HuH-7 (cell line): ENCODE measurements around the gene PLEKHM3.
"Not testable (repeated sequence)": the region's sequence is repeated elsewhere in the genome, so short reads cannot be mapped to it uniquely, and the experiment has no call there.

Experiments used
- DNase-seq: peaks from one replicate; pipeline ENCODE4 v3.0.0; 2011; ENCODE audit warnings: low spot score

The PLEKHM3 gene

DNA sequence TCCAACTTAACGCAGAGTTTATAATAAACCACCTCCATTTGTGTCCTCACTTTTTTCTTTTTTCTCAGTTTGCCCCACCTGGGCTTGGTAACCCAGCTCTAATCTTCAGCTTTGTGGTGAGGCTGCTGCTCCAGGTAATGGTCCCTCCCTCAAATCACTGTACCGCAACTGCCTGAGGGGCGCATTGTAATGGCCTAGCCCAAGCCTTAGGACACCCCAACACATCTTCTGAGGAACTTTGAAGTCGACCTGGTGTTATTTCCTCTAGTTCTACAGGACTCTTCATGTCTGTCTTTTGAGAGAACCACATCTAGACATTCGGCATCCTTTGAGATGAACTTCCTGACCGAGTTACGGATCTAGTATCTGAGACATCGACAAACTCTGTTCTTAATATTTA, 99.7 kb downstream of the PLEKHM3 start:
- no peak for DNase-seq

GRCh38 chr2:207921606-207922005, 103.7 kb downstream of the PLEKHM3 start:
- no peak for DNase-seq

DNA sequence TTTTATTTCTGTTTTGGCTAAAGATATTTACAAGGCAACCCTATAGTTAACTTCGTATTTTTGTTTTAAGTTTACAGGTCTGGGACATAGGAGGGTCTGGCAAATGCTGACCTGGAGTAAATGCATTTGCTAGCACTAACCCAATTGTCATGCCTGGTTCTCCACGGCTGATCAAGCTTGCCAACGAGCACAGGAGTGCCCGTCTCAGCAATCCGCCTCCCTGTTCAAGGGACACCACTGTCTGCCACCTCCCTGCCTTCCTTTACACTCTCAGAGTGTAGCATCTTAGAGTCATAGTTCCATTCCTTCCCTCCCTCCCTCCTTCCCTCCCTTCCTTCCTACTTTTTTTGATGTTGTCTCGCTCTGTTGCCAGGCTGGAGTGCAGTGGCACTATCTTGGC, 104.6 kb downstream of the PLEKHM3 start:
- DNase-seq = no peak

DNA sequence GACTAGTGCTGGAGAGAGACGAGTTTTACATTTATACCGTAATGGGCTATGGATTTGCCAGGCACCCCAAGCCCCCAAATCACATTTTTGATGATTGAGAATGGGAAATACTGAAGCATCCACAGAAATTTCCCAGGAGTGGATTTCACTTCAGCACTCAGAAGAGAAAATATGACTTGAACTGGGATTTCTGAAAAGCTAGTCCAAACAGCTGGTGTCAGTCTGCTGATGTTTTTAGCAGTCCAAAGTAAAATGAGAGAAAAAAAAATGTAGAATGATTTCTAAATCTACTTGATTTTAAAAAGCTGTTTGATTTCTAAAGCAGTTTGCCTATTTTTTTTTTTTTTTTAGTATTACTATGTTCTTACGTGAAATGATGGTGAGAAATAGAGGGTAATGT, 105.0 kb downstream of the PLEKHM3 start:
- no peak for DNase-seq

DNA sequence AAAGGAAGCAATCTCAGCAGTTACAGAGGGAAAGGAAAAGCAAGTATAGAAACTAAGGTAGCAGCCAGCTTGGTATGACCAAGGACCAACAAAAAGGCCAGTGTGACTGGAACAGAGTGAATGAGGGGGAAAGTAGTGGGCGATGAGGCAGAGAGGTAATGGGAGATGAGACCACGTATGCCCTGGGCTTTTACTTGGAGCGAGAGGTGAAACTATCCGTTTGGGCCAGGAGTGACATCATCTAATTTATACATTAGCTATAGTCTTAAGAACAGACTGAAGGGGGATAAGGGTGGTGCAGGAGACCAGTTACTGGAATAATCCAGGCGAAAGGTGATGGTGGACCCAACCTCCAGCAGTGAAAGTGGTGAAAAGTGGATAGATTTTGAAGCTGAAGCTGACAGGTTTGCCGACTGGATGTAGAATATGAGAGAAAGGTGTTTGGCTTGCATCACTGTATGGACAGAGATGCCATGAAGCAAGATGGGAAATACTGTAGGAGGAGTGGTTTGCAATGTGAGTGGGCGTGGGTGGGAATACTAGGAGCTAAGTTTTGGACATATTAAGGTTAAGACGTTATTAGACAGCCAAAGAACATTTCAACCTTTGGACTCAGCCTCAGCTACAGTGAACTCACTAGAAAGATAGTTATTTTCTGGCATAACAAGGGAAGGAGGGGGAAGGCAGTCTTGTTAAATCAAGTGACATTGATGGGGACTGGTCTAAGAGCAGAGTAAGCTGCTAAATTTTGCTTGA, 106.0 kb downstream of the PLEKHM3 start:
- DNase-seq = no peak

DNA sequence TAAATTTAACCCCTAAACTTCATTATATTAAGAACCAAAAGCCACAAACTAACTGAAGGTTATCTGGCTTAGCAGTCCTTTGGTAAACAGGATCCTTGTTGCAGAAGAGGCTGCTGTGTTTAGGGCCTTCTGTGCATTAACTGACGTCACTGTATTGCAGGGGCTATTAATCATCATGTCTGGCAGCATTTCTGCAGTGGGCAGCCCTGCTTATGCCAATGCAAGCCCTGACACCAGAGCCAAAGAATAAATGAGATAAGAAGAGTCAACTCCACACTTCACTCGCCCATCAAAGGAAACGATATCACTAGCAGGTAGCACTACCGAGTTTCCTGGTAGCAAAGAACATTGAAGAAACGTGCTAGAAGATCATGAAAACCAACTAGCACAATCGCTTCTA, 110.6 kb downstream of the PLEKHM3 start:
- DNase-seq = no peak

GRCh38 chr2:207913772-207914358, 111.5 kb downstream of the PLEKHM3 start:
- no peak for DNase-seq

GRCh38 chr2:207911856-207912255, 113.5 kb downstream of the PLEKHM3 start:
- no peak for DNase-seq

DNA sequence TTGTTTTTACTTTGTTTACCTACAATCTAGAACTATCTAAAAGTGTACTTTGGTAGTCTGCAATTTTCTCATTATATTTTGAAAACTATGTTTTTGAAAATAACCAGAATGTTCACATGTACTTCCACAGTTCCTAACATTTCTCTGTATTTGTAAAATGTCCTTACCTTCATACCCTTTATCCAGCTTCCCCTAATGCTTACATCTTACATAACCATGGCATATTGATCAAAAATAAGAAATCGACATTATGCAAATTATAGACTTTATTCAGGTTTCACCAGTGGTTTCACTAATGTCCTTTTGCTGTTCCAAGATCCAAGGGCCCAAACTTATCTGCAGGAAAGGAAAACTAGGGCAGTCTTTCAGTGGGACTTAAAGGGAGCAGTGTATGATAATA, 114.1 kb downstream of the PLEKHM3 start:
- no peak for DNase-seq

DNA sequence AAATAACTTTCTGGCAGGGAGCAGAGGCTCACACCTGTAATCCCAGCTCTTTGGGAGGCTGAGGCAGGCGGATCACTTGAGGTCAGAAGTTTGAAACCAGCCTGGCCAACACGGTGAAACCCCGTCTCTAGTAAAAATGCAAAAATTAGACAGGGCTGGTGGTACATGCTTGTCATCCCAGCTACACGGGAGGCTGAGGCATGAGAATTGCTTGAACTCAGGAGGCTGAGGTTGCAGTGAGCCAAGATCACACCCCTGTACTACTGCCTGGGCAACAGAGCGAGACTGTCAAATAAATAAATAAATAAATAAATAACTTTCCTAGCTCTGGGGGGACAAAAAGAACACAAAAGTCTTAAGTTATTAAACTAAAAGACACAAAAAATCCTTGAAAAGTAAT, 118.8 kb downstream of the PLEKHM3 start:
- DNase-seq = not testable (repeated sequence)

- DNase-seq = no peak
Observed at GRCh38 chr2:207905546-207905945, 119.8 kb downstream of the PLEKHM3 start.

DNA sequence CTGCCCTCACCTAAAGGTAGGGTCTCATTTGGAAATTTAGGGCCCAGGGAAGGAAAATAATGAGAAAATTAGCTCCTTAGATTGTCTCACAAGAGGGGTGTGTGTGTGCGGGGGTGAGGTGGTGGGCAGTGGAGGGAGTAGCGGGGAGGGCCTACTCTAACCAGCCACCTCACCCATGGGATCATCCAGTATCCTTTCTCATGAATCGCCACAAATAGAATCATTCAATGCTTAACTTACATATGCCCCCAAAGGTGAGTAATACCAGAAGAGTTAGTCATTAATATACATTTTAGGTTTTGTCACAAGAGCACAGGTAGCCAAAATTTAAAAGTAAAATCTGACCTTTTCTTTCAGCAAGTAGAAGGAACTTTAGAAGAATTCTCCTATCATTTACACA, 122.1 kb downstream of the PLEKHM3 start:
- no peak for DNase-seq

- no peak for DNase-seq
Observed at GRCh38 chr2:207902821-207903220, 122.5 kb downstream of the PLEKHM3 start.

DNA sequence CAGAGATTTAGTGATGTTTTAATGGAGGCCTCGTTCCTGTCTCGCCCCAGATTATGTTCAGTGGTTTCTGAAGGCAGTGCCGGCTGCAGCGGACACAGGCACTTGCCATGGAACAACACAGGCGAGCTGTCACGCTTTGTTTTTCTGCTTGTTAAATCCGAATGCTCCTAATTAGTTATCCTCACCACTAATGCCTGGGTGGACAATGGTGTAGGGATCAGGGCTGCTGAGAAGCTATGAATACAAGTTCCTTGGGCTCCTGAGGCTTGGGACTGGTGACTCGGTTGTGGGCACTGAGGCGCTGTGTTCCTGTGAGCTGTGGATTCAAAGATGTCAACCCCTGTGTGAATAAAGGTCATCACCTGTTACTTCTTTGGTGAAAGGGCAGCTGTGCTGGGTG, 123.5 kb downstream of the PLEKHM3 start:
- no peak for DNase-seq

- DNase-seq = no peak
Observed at GRCh38 chr2:207901401-207901800, 123.9 kb downstream of the PLEKHM3 start.

DNA sequence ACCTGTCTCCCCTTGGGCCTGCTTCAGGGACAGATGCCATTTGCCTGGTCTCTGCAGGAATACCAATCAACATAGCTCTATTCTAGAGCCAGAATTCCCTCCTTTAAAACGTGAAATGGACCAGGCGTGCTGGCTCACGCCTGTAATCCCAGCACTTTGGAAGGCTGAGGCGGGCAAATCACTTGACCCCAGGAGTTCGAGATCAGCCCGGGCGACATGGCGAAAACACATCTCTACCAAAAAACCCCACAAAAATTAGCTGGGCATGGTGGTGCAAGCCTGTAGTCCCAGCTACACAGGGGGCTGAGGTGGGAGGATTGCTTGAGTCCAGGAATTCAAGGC, 127.0 kb downstream of the PLEKHM3 start:
- no peak for DNase-seq

DNA sequence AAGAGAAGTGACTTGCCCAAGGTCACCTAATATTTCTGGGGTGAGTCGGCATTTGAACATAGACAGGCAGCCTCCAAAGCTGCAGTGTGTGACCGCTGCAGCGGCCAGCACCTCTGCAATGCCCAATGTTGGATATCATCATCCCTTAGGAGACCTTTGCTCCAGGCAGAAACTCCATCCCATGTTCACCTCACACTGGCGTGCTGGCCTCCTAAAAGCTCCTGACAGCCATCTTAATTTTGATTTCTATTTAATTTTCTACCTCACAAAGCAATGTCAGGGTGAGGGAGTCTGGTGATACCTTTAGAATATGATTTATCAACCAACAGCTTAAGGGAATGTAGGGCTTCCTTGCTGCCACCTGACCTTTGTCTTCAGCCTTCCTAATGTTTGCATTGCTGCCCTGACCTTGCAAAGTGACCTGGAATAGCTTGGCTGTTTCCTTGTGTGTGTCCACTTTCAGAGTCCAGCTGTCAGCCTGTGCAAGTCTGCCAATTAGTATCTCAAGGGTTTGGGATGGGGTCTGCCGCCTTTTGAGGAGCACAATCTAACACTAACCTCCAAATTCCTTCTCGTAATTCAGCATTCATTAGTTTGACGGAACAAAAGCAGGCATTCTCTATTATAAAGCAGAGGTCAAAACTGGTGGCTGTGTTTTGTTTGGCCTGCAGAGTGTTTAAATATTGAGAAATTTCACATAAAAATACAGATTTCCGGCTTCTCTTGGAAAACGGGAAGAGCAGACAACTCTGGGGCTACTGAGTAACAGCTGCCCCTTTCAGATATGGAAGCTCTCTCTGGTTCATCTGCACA, 127.6 kb downstream of the PLEKHM3 start:
- no peak for DNase-seq

DNA sequence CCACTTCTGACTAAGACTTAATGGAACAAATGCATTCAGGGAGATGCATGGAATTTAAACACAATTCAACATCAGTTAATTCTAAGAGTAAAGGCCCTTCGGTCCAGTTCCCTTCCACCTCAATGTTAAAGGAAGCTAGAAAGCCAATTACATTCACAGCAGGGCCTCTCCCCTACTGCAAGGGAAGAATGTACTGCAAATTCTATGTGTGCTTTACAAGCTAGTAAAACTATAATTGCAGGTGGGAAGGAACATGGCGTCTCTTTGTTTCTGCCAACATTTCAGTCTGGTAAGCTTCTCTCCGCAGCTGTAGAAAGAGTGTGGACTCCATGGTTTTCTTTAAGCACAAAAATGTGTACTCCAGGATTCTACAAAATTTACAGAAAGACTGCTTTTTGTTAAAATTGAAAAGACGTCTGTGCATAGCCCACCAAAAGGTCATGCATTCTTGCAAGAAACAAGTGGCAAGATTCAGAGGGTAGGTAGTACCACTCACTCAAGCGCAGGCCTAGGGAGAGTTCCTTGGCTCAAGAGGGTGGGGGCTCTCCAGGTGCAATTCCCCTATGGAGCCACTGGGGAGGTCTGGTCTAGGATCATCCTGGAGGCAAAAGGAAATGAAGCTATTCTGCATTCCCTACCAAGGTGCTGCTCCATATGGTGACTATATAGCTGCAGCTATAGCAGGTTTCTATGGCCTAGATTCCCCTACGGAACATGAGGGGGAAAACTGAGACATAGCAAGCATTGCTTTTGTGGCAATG, 128.6 kb downstream of the PLEKHM3 start:
- no peak for DNase-seq

- no peak for DNase-seq
Observed at GRCh38 chr2:207895274-207895860, 130.0 kb downstream of the PLEKHM3 start.

DNA sequence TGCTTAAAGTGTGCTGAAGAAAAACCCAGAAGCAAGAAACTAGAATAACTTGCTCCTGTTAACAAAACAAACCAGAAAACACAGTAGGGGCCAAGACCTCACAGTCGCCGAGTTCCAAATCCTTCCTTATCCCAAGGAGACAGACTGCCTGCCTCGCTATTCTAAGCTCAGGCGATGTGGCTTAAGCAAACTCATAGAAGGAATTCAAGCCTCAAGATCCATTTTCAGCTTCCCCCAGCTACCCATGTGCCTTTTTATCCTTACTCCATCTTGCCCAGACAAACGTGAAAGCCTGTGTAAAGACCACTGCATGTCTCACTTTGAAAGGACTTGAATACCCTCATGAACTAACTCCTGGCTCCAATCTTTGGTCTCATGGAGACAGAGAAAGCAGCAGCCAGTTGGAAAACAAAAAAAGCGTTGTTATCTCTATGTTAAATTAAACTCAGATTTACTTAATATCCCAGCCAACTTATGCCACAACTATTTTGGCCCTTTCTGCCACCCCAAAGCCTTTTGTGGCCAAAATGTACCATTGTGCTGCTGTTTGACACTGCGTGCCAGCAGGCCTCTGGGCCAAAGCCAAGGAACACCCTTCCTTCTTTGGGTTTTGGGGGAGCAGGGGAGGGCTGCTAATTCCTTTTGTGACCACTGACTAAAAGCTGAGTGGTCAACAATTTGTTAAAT, 132.5 kb downstream of the PLEKHM3 start:
- no peak for DNase-seq

- no peak for DNase-seq
Observed at GRCh38 chr2:207891086-207891844, 134.1 kb downstream of the PLEKHM3 start.
